Measurements from ENCODE around the gene ROPN1B.
"Not testable (repeated sequence)": the region's sequence is repeated elsewhere in the genome, so short reads cannot be mapped to it uniquely, and the experiment has no call there.

ROPN1B gene

GRCh38 chr3:125968701-125969592 is at the start of gene ROPN1B:
Gene ROPN1B, plus strand, starts transcription at chr3:125969178. Its CDS starts 2,877 bp downstream, at chr3:125972055.
- DNase-seq (ENCODE audit: low spot score) = not testable (repeated sequence)

DNA sequence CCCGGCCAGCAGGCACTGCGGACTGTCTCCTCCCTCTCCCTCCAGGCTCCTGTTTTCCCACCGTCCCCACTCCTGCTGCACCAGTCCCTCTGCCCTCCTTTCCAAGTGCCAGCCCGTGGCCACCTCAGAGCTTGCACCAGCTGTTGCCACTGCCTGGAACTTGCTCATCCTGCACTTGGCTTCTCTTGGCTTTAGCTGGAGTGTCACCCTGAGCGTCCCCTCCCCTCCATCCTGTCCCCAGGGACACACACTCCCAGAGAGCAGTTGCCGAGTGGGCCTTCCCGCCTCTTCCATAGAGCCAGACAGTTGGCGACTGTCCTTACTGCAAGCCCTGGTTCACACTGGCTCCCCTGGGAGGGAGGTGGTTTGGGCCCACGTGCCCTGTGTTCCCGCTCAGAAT is 48.8 kb upstream of the ROPN1B start:
- DNase-seq (ENCODE audit: low spot score) = not testable (repeated sequence)

GRCh38 chr3:125920751-125921279 is 48.2 kb upstream of the ROPN1B start:
- not testable (repeated sequence) for DNase-seq (ENCODE audit: low spot score)

GRCh38 chr3:125921712-125922111 is 47.3 kb upstream of the ROPN1B start:
- DNase-seq (ENCODE audit: low spot score) = peak; percentile 47

DNA sequence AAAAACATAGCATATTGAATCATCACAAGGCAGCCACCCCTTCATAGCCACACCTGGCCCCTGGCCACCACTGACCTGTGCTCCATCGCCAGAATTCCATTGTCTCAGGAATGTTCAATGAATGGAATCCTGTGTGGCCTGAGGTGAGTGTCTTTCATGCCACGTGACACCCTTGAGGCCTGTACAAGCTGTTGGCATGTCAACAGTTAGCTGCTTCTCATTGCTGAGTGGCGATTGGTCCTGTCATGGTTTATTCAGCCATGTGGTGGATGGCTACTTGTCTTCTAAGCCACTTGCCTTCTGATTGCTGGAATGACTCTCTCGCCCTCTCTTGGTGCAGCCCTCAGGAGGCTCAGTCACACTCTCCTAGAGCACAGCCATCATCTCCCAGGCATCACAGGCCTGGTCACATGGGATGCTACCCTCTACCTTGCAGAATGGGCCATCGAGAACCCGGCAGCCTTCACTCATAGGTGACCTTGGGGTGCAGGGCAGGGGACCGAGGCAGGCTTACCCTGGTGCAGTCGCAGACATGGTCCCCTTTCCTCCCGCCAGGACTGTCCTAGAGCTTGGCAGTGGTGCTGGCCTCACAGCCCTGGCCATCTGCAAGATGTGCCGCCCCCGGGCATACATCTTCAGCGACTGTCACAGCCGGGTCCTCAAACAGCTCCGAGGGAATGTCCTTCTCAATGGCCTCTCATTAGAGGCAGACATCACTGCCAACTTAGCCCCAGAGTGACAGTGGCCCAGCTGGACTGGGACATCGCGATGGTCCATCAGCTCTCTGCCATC is 45.5 kb upstream of the ROPN1B start:
- not testable (repeated sequence) for DNase-seq (ENCODE audit: low spot score)

GRCh38 chr3:125924276-125924675 is 44.7 kb upstream of the ROPN1B start:
- DNase-seq (ENCODE audit: low spot score) = not testable (repeated sequence)

GRCh38 chr3:125925727-125926126 is 43.3 kb upstream of the ROPN1B start:
- DNase-seq (ENCODE audit: low spot score) = not testable (repeated sequence)

DNA sequence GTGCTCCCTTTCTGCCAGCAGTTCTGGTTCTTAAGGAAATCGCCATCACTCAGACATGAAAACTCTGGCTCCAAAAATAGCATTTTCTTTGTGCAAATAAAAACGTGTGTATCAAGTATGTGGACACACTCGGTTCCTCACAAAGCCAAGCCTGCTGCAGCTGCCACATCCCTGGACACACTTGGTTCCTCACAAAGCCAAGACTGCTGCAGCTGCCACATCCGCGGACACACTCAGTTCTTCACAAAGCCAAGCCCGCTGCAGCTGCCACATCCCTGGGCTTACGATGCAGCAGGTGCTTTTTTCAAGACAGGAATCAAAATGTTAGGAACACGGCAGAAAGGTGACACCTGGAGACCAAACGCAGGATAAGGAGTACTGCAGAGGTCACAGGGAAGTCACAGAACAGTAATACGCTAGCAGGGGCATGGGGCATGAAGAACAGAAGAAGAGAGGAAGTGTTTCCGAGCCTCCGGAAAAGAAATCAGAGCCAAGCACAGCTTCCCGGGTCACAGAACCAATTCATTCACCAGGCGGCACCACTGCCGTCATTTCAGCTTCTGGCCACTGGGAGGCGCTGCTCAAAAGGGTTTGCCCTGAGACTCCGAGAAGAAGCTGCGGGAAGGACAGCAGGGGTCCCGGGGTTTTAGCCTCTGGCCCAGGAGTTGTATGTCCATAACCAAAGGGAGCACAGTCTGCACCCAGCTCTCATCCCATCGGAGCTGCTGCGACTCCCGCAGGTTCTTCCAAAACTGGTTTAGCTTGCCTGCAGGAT is 40.0 kb upstream of the ROPN1B start:
- DNase-seq (ENCODE audit: low spot score) = not testable (repeated sequence)

- not testable (repeated sequence) for DNase-seq (ENCODE audit: low spot score)
These were observed 39.2 kb upstream of the ROPN1B start for GRCh38 chr3:125929765-125930164.

GRCh38 chr3:125931355-125931880 is 37.6 kb upstream of the ROPN1B start:
- DNase-seq (ENCODE audit: low spot score) = not testable (repeated sequence)

DNA sequence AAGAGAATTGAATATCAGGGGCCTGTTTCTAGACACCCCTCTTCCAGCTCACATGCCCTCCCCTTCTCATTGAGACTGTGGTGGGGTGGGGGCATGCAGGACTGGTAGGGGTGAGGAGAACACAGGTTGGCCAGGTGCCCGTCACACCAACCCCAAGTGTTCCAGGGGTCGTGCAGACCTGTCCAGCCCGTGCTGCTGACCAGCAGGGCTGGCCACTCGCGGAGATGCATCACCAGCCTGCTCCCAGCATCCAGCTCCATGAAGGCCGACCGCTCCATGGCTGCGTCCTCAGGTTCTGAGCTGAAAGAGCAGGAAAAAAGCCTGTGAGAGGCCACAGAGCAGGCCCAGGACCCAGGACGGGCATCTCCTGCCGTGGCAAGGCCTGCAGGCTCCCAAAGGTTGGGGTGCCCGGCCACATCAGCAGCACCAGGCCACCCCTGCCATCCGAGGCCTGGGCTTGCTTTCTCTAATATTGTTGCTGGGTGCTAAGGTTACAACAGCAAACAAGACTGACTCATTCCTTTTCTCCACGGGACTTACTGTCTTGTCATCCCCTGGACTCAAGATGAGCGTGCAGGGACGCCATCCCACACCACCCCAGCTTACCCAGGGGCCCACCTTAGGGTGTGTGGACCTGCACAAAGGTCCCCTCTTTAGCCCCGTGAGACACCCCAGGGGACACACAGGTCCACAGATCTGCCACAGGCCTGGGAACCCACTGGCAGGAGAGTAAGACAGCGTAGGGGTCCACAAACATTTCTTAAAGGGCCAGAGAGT is 35.4 kb upstream of the ROPN1B start:
- DNase-seq (ENCODE audit: low spot score) = not testable (repeated sequence)

DNA sequence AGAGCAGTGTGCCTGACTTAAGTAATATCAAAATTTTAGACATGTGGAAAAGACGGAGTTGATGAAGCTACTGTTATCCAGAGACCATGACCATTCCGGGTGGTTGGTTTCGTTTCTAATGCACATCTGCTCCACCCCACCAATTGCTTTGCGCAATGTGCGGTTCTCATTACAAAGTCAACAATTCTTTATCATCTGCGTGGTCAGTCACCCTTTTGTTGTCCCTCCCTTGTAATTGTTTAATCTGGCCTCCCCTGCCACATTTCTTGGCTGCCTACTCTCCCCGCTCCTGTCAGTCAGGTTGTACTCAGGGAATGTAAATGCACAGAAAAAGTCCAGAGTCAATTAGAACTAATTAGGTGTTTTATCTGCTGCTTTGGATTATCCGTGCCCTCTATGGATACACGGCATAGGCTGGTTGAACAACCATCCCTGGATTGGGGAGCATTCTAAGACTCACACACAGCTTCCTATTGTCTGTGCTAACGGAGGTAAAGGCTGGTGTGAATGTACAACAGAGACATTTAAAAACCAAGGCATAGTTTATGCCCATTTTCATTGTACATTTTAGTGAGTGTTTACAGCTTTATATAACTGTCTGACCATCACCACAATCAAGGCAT is 33.6 kb upstream of the ROPN1B start:
- not testable (repeated sequence) for DNase-seq (ENCODE audit: low spot score)

DNA sequence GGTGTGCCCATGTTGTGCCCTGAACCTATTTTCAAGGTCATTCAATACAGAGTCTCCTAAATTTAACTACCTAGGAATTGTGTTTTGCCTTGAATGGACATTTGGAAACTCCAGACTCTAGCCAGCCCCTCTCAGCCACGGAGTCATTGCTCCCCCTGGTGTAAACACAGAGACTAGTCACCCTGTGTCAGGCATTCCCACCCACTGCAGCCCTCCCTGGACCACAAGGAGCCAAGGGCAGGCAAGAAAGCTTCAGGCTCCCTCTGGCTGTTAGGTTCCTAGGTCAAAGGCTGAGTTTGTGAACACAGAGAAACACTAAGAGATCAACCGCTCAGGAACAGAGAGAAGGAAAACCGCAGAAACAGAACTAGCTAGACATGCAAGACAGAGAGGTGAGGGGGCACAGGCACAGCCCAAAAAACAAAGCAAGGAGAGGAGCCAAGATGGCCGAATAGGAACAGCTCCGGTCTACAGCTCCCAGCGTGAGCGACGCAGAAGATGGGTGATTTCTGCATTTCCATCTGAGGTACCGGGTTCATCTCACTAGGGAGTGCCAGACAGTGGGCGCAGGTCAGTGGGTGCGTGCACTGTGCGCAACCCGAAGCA is 32.7 kb upstream of the ROPN1B start:
- peak; percentile 8 for DNase-seq (ENCODE audit: low spot score)

GRCh38 chr3:125936891-125937290 is 32.1 kb upstream of the ROPN1B start:
- not testable (repeated sequence) for DNase-seq (ENCODE audit: low spot score)

DNA sequence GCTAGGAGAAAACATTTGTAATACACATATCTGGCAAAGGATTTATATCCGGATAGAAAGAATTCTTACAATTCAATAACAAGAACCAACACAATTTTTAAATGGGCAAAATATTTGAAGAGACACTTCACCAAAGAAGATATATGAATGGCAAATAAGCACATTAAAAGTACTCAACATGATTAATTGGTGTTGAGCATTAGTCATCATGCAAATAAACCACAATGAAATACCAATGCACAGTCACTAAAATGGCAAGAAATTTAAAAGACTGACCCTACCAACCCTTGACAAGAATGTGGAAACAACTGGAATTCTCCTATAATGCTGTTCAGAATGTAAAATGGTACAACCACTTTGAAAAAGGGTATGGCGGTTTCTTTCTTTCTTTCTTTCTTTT is 21.2 kb upstream of the ROPN1B start:
- DNase-seq (ENCODE audit: low spot score) = not testable (repeated sequence)

DNA sequence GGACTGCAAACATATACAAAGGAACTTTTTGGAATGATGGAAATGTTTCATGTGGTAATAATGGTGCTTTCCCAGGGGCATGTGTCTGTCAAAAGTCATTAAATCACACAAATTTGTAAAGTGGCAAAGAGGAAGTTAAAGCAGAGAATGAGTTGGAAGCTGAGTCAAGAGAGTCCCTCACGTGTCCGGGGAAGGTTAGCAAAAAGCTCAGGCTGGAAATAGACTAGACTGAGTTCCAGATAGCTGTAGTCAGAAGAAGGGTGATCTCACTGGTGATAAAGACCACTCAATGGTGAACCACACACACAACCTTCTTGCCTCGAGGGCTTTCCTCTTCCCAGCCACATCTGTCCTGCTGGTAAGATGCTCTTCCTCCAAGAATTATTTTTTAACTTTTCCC is 20.1 kb upstream of the ROPN1B start:
- DNase-seq (ENCODE audit: low spot score) = peak; percentile 24

- DNase-seq (ENCODE audit: low spot score) = not testable (repeated sequence)
These were observed 17.8 kb upstream of the ROPN1B start for GRCh38 chr3:125951176-125951575.

DNA sequence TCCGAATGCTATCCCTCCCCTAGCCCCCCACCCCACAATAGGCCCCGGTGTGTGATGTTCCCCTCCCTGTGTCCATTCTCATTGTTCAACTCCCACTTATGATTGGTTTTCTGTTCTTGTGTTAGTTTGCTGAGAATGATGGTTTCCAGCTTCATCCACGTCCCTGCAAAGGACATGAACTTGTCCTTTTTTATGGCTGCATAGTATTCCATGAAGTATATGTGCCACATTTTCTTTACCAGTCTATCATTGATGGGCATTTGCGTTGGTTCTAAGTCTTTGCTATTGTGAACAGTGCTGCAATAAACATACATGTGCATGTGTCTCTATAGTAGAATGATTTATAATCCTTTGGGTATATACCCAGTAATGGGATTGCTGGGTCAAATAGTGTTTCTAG is 12.0 kb upstream of the ROPN1B start:
- not testable (repeated sequence) for DNase-seq (ENCODE audit: low spot score)

DNA sequence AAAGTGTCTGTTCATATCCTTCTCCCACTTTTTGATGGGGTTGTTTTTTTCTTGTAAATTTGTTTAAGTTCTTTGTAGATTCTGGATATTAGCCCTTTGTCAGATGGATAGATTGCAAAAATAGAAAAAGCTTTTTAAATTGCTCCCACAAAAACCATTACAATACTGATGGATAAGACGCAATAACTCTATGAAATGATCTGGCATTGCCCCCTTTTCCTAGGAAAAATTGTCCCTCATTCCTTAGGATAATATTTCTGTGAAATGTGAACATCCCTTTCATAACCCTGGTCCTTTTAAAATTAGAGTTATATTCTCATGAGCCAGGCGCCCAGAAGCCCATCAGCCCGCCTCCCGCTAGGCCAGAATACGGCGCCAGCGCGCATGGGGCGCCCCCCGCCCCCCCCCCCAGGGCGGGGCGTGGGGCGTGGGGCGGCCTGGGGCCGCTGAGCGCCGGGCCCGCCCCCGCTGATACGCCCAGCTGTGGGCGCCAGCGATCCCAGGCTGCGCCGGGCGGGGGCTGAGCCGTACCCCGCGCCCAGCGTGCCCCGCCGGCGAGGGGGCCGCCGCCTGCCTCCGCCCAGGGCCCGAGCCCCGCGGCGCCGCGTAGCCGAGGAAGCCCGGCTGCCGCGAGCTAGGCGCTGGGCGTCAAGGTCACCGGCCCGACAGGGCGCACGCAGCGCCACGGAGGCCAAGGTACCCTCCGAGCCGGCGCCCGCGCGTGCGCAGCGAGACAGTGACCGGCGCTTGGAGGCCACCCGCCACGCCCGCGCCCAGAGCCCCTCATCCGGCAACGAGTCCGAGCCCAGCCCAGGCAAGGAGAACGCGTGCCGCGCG is 11.1 kb upstream of the ROPN1B start:
- peak; percentile 11 for DNase-seq (ENCODE audit: low spot score)

Measured in AG20443 (cell line).